ENCODE results near the gene ZBTB7C. TPM values are rescaled to one million over a fixed set of nuclear protein-coding genes. Genes with fewer than 3 reads are reported as not detected.

The ZBTB7C gene
- total RNA-seq, 6 experiments from 2014 or later = not detected

DNA sequence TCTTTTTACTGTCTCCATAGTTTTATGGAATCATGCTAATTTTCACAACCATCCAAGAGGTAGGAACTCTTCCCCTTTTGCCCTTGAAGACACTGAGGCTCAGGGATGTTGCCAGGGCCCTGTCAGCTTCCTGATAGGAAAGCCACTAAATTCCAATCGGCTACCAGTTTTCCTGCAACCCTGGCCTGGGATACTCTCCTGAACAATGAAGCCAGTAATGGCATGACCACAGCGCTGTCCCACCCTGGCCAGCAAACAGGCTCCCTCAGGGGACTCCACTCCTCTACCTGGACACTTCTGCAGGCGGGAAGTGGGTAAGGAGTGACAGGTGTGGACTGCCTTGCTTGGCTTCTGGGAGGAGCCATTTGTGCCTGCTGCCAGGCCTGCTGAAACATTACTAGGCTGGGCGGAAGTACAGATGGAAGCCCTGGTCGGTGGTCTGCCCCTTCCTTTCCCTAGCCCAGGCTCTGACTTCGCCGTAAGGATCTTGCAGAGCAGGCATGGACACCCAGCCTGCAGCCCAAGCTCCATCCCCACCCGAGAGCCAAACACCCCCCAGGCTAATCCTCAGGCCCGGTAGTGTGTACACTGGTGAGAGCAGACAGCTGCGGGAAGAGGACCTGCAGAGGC, 400.0 kb downstream of the ZBTB7C start:
- Mint-ChIP-seq H3K4me1 (ENCODE audit: low read depth) (peaks cover 6% of the 10 kb centered on the region), H3K4me3 (no peak overlapping the region), H3K36me3 (ENCODE audit: low read depth) (no peaks in the 10 kb centered on the region), H3K27me3 (ENCODE audit: insufficient read depth) (peaks cover 23% of the 10 kb centered on the region), H3K9me3 (no peaks in the 10 kb centered on the region), H3K27ac (no peak overlapping the region)
- no peak for DNase-seq
- no peak for TF ChIP-seq CTCF (IDR thresholded peaks at IDR 0.05)

DNA sequence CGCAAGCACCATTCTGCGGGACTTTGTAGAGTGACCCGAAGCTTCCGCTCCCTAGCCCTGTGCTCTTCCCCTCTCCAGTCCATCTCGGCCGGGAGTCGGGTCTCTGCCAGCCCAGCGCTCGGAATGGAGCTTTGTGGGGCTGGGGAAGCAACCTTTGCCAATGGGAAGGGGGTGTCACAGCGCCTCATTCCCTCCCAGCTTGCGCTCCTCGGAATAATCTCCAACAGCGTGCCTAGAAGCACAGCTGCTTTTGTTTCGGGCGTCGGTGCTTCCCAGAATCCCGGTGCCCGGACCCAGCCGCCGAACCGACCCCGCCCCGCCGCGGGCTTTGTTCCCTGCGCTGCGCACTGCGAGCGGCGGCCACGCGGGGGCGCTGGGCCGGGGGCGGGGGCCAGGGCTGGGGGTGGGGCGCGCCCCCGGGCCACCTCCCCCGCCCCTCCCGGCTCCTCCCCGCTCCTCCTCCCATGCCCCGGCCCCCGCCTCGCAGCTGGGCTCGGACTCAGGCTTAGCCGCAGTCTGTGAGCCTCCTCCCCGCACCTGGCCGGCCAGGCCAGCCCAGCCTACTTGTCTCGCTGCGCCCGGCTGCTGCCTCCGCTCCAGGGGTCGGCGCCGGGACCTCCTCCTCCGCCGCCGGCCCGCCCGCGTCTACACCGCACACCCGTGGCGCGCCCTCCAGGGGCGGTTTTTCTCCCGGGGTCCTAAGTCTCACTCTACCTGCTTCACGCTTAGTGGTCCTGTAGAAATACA, 401.1 kb downstream of the ZBTB7C start:
- peak overlapping the region; percentile 52 for H3K4me3 Mint-ChIP-seq
- DNase-seq = no peak
- no peaks in the 10 kb centered on the region for H3K9me3 Mint-ChIP-seq
- H3K27me3 Mint-ChIP-seq (ENCODE audit: insufficient read depth) = peaks cover 23% of the 10 kb centered on the region
- no peaks in the 10 kb centered on the region for H3K36me3 Mint-ChIP-seq (ENCODE audit: low read depth)
- no peak overlapping the region for H3K27ac Mint-ChIP-seq
- peak; percentile 79 for TF ChIP-seq CTCF (IDR thresholded peaks at IDR 0.05)
- peaks cover 17% of the 10 kb centered on the region for H3K4me1 Mint-ChIP-seq (ENCODE audit: low read depth)

GRCh38 chr18:48007381-48007780, 401.8 kb downstream of the ZBTB7C start:
- H3K27me3 Mint-ChIP-seq (ENCODE audit: insufficient read depth) = peaks cover 22% of the 10 kb centered on the region
- peaks cover 24% of the 10 kb centered on the region for H3K4me1 Mint-ChIP-seq (ENCODE audit: low read depth)
- H3K4me3 Mint-ChIP-seq = no peak overlapping the region
- no peak for TF ChIP-seq CTCF (IDR thresholded peaks at IDR 0.05)
- H3K9me3 Mint-ChIP-seq = no peaks in the 10 kb centered on the region
- H3K27ac Mint-ChIP-seq = no peak overlapping the region
- DNase-seq = no peak
- H3K36me3 Mint-ChIP-seq (ENCODE audit: low read depth) = no peaks in the 10 kb centered on the region

DNA sequence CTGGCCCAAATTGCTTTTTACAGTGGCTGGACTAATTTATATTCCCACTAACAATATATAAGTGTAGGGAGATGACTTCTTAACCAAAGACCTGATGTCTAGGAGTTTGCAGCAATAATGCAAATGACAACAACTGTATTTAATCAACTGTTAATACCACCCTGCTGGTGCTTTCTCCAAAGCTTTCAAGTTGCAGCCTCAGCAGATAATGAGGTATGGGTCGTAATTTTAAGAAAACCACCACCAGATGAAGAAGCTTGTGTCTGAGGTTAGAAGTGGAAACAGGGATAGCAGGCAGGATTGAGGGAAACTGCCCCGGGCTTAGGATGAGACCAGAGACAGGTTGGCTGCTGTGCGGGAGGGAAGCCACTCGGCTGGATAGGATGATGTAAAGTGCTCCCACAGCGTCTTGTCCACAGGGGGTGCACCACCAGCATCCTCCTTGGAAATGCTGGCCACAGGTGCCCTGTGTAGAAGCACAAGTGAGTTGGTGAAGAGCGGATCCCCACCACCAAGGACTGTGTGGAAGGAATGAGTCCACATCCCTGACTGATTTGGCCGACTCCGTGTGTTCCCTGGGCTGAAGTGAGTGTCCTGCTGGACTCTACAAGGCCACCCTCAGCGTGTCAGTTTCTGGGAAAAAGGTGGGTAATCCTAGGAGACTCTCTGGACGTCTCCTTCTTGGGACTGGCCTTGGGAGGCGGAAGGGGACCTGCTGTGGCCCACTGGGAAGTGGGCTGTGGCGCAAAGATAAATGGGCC, 402.6 kb downstream of the ZBTB7C start:
- Mint-ChIP-seq H3K9me3 (no peaks in the 10 kb centered on the region), H3K27me3 (ENCODE audit: insufficient read depth) (peaks cover 14% of the 10 kb centered on the region), H3K4me3 (peak overlapping the region; percentile 13; the same call in 1 of the 2 replicates), H3K27ac (no peak overlapping the region), H3K4me1 (ENCODE audit: low read depth) (peaks cover 25% of the 10 kb centered on the region), H3K36me3 (ENCODE audit: low read depth) (no peaks in the 10 kb centered on the region)
- TF ChIP-seq CTCF (IDR thresholded peaks at IDR 0.05) = no peak
- DNase-seq = no peak

GRCh38 chr18:48004577-48004976, 404.6 kb downstream of the ZBTB7C start:
- no peak for TF ChIP-seq CTCF (IDR thresholded peaks at IDR 0.05)
- peaks cover 25% of the 10 kb centered on the region for H3K4me1 Mint-ChIP-seq (ENCODE audit: low read depth)
- no peaks in the 10 kb centered on the region for H3K36me3 Mint-ChIP-seq (ENCODE audit: low read depth)
- H3K4me3 Mint-ChIP-seq = no peak overlapping the region
- no peaks in the 10 kb centered on the region for H3K9me3 Mint-ChIP-seq
- H3K27ac Mint-ChIP-seq = no peak overlapping the region; the same call in 1 of the 2 replicates
- H3K27me3 Mint-ChIP-seq (ENCODE audit: insufficient read depth) = peaks cover 10% of the 10 kb centered on the region
- DNase-seq = no peak

Data from HFFc6 (cell line).